Subcutaneous abdominal adipose tissue (tissue), 5 donors: ENCODE data around the gene EFL1.

Source experiments
- H3K27ac ChIP-seq: one replicate; pipeline ENCODE4 v1.7.0; 2013; ENCODE audit warnings: low read depth, mild to moderate bottlenecking, inconsistent platforms, low read length, moderate library complexity
- H3K27me3 ChIP-seq, 5 donors: one replicate each; pipeline ENCODE4 v1.7.0; 2013; ENCODE audit warnings: low read length in 5 of 5, inconsistent platforms in 1 of 5; ENCODE audit not compliant: control insufficient read depth in 5 of 5, insufficient read depth in 4 of 5
- H3K36me3 ChIP-seq, 5 donors: one replicate each; pipeline ENCODE4 v1.7.0; 2013; ENCODE audit warnings: low read length in 5 of 5; ENCODE audit not compliant: control insufficient read depth in 5 of 5, insufficient read depth in 5 of 5
- H3K4me1 ChIP-seq, 5 donors: one replicate each; pipeline ENCODE4 v1.7.0; 2013; ENCODE audit warnings: low read length in 5 of 5, mild to moderate bottlenecking in 3 of 5, moderate library complexity in 1 of 5; ENCODE audit not compliant: control insufficient read depth in 5 of 5, insufficient read depth in 5 of 5
- H3K4me3 ChIP-seq, 5 donors: one replicate each; pipeline ENCODE4 v1.7.0; 2013; ENCODE audit warnings: low read length in 5 of 5, low read depth in 1 of 5
- H3K9ac ChIP-seq, 5 donors: one replicate each; pipeline ENCODE4 v1.7.0; 2013; ENCODE audit warnings: low read length in 5 of 5, mild to moderate bottlenecking in 4 of 5, moderate library complexity in 3 of 5
- H3K9me3 ChIP-seq, 5 donors: one replicate each; pipeline ENCODE4 v1.7.0; 2013; ENCODE audit warnings: low read length in 5 of 5; ENCODE audit not compliant: control insufficient read depth in 5 of 5
- donor health status: healthy.
- donor health status: healthy.
- donor health status: healthy.
- donor health status: healthy.
- donor health status: healthy.

Gene EFL1

GRCh38 chr15:82130248-82130647, 132.3 kb downstream of the EFL1 start:
- no peaks in the 10 kb centered on the region for H3K4me1 ChIP-seq
- no peaks in the 10 kb centered on the region for H3K9me3 ChIP-seq
- no peak overlapping the region for H3K27ac ChIP-seq
- no peak overlapping the region for H3K9ac ChIP-seq
- H3K36me3 ChIP-seq, result peaks cover 11 to 38% (median 19%) of the 10 kb centered on the region in 5 donors
- H3K27me3 ChIP-seq, result no peaks in the 10 kb centered on the region
- H3K4me3 ChIP-seq, result no peak overlapping the region

- Histone ChIP-seq H3K9me3 (no peaks in the 10 kb centered on the region), H3K27ac (no peak overlapping the region), H3K4me1 (no peaks in the 10 kb centered on the region), H3K36me3 (peaks cover 11 to 43% (median 21%) of the 10 kb centered on the region in 5 donors), H3K9ac (no peak overlapping the region), H3K27me3 (no peaks in the 10 kb centered on the region), H3K4me3 (no peak overlapping the region)
Observed at GRCh38 chr15:82129761-82130160, 132.8 kb downstream of the EFL1 start.

- Histone ChIP-seq H3K4me3 (no peak overlapping the region), H3K4me1 (no peaks in the 10 kb centered on the region), H3K27ac (no peak overlapping the region), H3K27me3 (no peaks in the 10 kb centered on the region), H3K9me3 (no peaks in the 10 kb centered on the region), H3K36me3 (peaks cover 7 to 43% (median 21%) of the 10 kb centered on the region in 5 donors), H3K9ac (no peak overlapping the region)
Observed at GRCh38 chr15:82129149-82129692, 133.3 kb downstream of the EFL1 start.

GRCh38 chr15:82128401-82129148, 134.0 kb downstream of the EFL1 start:
- Histone ChIP-seq H3K27ac (no peak overlapping the region), H3K4me3 (no peak overlapping the region), H3K4me1 (no peaks in the 10 kb centered on the region), H3K9ac (no peak overlapping the region), H3K9me3 (no peaks in the 10 kb centered on the region), H3K36me3 (peaks cover 7 to 39% (median 15%) of the 10 kb centered on the region in 5 donors), H3K27me3 (no peaks in the 10 kb centered on the region)

- Histone ChIP-seq H3K9me3 (no peaks in the 10 kb centered on the region), H3K9ac (no peak overlapping the region), H3K36me3 (peaks cover 7 to 32% (median 15%) of the 10 kb centered on the region in 5 donors), H3K27ac (no peak overlapping the region), H3K27me3 (no peaks in the 10 kb centered on the region), H3K4me1 (no peaks in the 10 kb centered on the region), H3K4me3 (no peak overlapping the region)
Observed at GRCh38 chr15:82127581-82127980, 135.0 kb downstream of the EFL1 start.

- no peak overlapping the region for H3K4me3 ChIP-seq
- peaks cover 4 to 31% (median 15%) of the 10 kb centered on the region in 5 donors for H3K36me3 ChIP-seq
- no peaks in the 10 kb centered on the region for H3K27me3 ChIP-seq
- H3K4me1 ChIP-seq, result no peaks in the 10 kb centered on the region
- H3K9me3 ChIP-seq, result no peaks in the 10 kb centered on the region
- H3K9ac ChIP-seq, result no peak overlapping the region
- H3K27ac ChIP-seq, result no peak overlapping the region
Observed at GRCh38 chr15:82126346-82126745, 136.2 kb downstream of the EFL1 start.

- Histone ChIP-seq H3K27me3 (no peaks in the 10 kb centered on the region), H3K9ac (no peak overlapping the region), H3K36me3 (peaks cover 4 to 27% (median 6%) of the 10 kb centered on the region in 5 donors), H3K4me3 (no peak overlapping the region), H3K4me1 (no peaks in the 10 kb centered on the region), H3K27ac (no peak overlapping the region), H3K9me3 (no peaks in the 10 kb centered on the region)
Observed at GRCh38 chr15:82124331-82125263, 137.9 kb downstream of the EFL1 start.

- no peak overlapping the region for H3K9ac ChIP-seq
- no peak overlapping the region for H3K27ac ChIP-seq
- no peaks in the 10 kb centered on the region for H3K4me1 ChIP-seq
- no peaks in the 10 kb centered on the region for H3K9me3 ChIP-seq
- H3K4me3 ChIP-seq, result no peak overlapping the region
- H3K27me3 ChIP-seq, result no peaks in the 10 kb centered on the region
- H3K36me3 ChIP-seq, result peaks cover 0 to 22% (median 6%) of the 10 kb centered on the region in 5 donors
Observed at GRCh38 chr15:82122746-82123400, 139.7 kb downstream of the EFL1 start.

GRCh38 chr15:82118040-82118439, 144.5 kb downstream of the EFL1 start:
- Histone ChIP-seq H3K4me1 (peaks cover 0 to 4% (median 0%) of the 10 kb centered on the region in 5 donors), H3K27me3 (no peaks in the 10 kb centered on the region), H3K27ac (no peak overlapping the region)

More at GRCh38 chr15:82118040-82118439, 144.5 kb downstream of the EFL1 start:
- Histone ChIP-seq H3K36me3 (peaks cover 0 to 13% (median 0%) of the 10 kb centered on the region in 5 donors), H3K4me3 (no peak overlapping the region), H3K9ac (no peak overlapping the region), H3K9me3 (no peaks in the 10 kb centered on the region)
